ENCODE results near the gene WIZ. TPM values are rescaled to one million over a fixed set of nuclear protein-coding genes. Genes with fewer than 3 reads are reported as not detected.

The WIZ gene, protein sequence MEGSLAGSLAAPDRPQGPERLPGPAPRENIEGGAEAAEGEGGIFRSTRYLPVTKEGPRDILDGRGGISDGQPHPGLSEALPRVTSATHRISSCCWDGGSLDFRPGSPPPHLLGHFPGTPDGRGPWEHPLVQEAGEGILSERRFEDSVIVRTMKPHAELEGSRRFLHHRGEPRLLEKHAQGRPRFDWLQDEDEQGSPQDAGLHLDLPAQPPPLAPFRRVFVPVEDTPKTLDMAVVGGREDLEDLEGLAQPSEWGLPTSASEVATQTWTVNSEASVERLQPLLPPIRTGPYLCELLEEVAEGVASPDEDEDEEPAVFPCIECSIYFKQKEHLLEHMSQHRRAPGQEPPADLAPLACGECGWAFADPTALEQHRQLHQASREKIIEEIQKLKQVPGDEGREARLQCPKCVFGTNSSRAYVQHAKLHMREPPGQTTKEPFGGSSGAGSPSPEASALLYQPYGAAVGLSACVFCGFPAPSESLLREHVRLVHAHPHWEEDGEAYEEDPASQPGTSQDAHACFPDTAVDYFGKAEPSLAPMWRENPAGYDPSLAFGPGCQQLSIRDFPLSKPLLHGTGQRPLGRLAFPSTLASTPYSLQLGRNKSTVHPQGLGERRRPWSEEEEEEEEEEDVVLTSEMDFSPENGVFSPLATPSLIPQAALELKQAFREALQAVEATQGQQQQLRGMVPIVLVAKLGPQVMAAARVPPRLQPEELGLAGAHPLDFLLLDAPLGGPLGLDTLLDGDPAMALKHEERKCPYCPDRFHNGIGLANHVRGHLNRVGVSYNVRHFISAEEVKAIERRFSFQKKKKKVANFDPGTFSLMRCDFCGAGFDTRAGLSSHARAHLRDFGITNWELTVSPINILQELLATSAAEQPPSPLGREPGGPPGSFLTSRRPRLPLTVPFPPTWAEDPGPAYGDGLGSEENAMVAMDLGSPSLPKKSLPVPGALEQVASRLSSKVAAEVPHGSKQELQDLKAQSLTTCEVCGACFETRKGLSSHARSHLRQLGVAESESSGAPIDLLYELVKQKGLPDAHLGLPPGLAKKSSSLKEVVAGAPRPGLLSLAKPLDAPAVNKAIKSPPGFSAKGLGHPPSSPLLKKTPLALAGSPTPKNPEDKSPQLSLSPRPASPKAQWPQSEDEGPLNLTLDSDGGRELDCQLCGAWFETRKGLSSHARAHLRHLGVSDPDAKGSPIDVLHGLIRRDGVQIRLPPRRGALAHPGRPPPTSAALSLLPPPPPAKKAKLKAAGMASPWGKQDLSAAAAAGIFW (N-terminal part only)
- total RNA-seq = 32.6 and 34.1 TPM in 2 replicates

DNA sequence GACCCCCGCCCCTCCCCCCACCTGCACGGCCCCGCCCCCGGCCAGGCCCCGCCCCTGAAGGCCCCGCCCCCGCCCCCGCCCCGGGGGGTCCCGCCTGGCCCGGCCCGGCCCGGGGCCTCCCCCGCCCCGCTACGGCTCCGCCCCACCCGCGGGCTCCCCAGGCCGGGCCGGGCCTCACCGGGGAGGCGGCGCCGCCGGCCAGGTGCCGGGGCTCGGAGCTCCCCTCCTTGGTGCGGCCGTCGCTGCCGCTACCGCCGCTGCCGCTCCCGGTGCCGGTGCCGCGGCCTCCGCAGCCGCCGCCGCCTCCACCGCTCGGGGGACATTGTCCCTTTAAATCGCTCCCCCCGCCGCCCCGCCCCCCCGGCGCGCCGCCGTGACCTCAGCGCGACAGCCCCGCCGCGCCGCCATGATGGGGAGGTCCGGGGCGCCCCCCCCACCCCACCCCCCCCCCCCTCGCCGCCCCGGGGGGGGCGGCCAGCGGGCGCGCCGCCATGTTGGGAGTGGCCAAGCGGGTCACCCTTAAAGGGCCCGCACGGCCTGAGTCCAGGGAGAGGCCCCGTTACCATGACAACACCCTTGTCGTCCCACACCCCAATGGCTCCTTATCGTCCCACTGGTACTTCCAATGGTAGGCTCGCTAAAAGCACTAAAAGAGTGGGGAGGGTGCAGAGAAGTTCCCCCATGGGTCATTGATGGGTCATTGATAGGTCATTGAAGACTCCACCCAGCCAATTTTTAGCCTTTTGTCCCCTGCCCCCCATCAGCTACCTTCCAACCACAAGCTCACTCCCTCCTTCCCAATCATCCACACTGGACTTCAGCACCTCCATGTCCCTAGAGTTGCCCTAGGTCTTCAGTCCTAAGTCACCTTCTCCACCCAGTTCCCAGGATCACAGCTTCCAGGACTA lies at the start of gene WIZ:
Gene WIZ, minus strand, starts transcription at position 337 of the 908 bp plus-strand sequence. CDS start 1,649 bp downstream, outside the sequence.
- no peaks in the 10 kb centered on the region for H3K9me3 Mint-ChIP-seq
- peak; percentile 74 for ATAC-seq (ENCODE audit: low read depth)
- peaks cover 17% of the 10 kb centered on the region for H3K4me1 Mint-ChIP-seq
- peak; percentile 89 for DNase-seq
- peak within 1 kb of the TSS; percentile 80 for H3K4me3 Mint-ChIP-seq
- TF ChIP-seq, protein P1, sequence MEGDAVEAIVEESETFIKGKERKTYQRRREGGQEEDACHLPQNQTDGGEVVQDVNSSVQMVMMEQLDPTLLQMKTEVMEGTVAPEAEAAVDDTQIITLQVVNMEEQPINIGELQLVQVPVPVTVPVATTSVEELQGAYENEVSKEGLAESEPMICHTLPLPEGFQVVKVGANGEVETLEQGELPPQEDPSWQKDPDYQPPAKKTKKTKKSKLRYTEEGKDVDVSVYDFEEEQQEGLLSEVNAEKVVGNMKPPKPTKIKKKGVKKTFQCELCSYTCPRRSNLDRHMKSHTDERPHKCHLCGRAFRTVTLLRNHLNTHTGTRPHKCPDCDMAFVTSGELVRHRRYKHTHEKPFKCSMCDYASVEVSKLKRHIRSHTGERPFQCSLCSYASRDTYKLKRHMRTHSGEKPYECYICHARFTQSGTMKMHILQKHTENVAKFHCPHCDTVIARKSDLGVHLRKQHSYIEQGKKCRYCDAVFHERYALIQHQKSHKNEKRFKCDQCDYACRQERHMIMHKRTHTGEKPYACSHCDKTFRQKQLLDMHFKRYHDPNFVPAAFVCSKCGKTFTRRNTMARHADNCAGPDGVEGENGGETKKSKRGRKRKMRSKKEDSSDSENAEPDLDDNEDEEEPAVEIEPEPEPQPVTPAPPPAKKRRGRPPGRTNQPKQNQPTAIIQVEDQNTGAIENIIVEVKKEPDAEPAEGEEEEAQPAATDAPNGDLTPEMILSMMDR (IDR thresholded peaks at IDR 0.05) = no peak
- peak within 1 kb of the TSS; percentile 90 for H3K27ac Mint-ChIP-seq
- no peaks in the 10 kb centered on the region for H3K27me3 Mint-ChIP-seq
- ChIA-PET POLR2A (interaction anchor here (0.6 to 2.9 kb wide), 4 partner anchors 14 to 858 kb away, joined by 3 to 14 read pairs (median 6); partner anchors contain the start of gene AKAP8L), CTCF (interaction anchor here (1.2 kb wide), 1 partner anchor 13 kb away, joined by 4 read pairs; no protein-coding TSS in a partner anchor)
- intact Hi-C loops (cut with micrococcal nuclease) = loop anchor here (1.0 to 2.0 kb wide), 3 partner anchors 15 to 31 kb away; partner anchors contain the start of gene RASAL3
- peaks cover 28% of the 10 kb centered on the region for H3K36me3 Mint-ChIP-seq (ENCODE audit: low read depth)

GRCh38 chr19:15498910-15499309 lies 49.2 kb upstream of the WIZ start:
- Mint-ChIP-seq H3K4me1 (no peaks in the 10 kb centered on the region), H3K27me3 (peaks cover 17% of the 10 kb centered on the region), H3K4me3 (no peak overlapping the region), H3K9me3 (no peaks in the 10 kb centered on the region), H3K27ac (no peak overlapping the region), H3K36me3 (ENCODE audit: low read depth) (no peaks in the 10 kb centered on the region)
- ChIA-PET POLR2A (no interaction called here), CTCF (no interaction called here)
- ATAC-seq (ENCODE audit: low read depth) = no peak
- DNase-seq = no peak
- TF ChIP-seq, protein P1 (IDR thresholded peaks at IDR 0.05) = no peak
- intact Hi-C loops (cut with micrococcal nuclease) = no loop called here

- Mint-ChIP-seq H3K9me3 (no peaks in the 10 kb centered on the region), H3K4me1 (no peaks in the 10 kb centered on the region), H3K27ac (no peak overlapping the region), H3K36me3 (ENCODE audit: low read depth) (no peaks in the 10 kb centered on the region), H3K4me3 (no peak overlapping the region), H3K27me3 (peaks cover 18% of the 10 kb centered on the region)
- ChIA-PET POLR2A (no interaction called here), CTCF (no interaction called here)
- intact Hi-C loops (cut with micrococcal nuclease) = no loop called here
- ATAC-seq (ENCODE audit: low read depth) = no peak
- TF ChIP-seq, protein P1 (IDR thresholded peaks at IDR 0.05) = no peak
- DNase-seq = no peak
Measured at GRCh38 chr19:15498156-15498858, 48.6 kb upstream of the WIZ start.

- TF ChIP-seq, protein P1 (IDR thresholded peaks at IDR 0.05) = no peak
- no peaks in the 10 kb centered on the region for H3K9me3 Mint-ChIP-seq
- H3K4me3 Mint-ChIP-seq = no peak overlapping the region
- H3K4me1 Mint-ChIP-seq = no peaks in the 10 kb centered on the region
- no peak overlapping the region for H3K27ac Mint-ChIP-seq
- POLR2A ChIA-PET = no interaction called here
- ATAC-seq (ENCODE audit: low read depth) (no peak), DNase-seq (no peak)
- CTCF ChIA-PET = no interaction called here
- peaks cover 18% of the 10 kb centered on the region for H3K27me3 Mint-ChIP-seq
- no peaks in the 10 kb centered on the region for H3K36me3 Mint-ChIP-seq (ENCODE audit: low read depth)
- intact Hi-C loops (cut with micrococcal nuclease) = no loop called here
Measured at GRCh38 chr19:15495151-15495550, 45.4 kb upstream of the WIZ start.
